Measurements from ENCODE around the gene MOB3A.

DNA sequence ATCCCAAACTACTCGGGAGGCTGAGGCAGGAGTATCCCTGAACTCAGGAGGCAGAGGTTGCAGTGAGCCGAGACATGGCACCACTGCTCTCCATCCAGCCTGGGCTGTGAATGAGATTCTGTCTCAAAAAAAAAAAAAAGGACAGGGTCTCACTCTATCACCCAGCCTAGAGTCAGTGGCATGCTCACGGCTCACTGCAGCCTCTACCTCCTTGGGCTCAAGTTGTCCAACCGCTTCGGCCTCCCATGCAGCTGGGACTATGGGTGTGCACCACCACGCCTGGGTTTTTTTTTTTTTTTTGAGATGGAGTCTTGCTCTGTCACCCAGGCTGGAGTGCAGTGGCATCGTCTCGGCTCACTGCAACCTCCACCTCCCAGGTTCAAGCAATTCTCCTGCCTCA, 59.7 kb downstream of the MOB3A start:
- TF ChIP-seq, protein P1, sequence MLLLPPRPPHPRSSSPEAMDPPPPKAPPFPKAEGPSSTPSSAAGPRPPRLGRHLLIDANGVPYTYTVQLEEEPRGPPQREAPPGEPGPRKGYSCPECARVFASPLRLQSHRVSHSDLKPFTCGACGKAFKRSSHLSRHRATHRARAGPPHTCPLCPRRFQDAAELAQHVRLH (tag by site-specific recombination; IDR thresholded peaks at IDR 0.05), result no peak
- TF ChIP-seq ZNF280D (tag by site-specific recombination; IDR thresholded peaks at IDR 0.05) (no peak), CTCF (tag by site-specific recombination; IDR thresholded peaks at IDR 0.05) (no peak), ZNF704 (tag by site-specific recombination; IDR thresholded peaks at IDR 0.05) (no peak), ZBTB1 (tag by site-specific recombination; IDR thresholded peaks at IDR 0.05) (no peak), ZNF530 (tag by site-specific recombination; IDR thresholded peaks at IDR 0.05; ENCODE audit: low read depth) (no peak)
- TF ChIP-seq, protein P2, sequence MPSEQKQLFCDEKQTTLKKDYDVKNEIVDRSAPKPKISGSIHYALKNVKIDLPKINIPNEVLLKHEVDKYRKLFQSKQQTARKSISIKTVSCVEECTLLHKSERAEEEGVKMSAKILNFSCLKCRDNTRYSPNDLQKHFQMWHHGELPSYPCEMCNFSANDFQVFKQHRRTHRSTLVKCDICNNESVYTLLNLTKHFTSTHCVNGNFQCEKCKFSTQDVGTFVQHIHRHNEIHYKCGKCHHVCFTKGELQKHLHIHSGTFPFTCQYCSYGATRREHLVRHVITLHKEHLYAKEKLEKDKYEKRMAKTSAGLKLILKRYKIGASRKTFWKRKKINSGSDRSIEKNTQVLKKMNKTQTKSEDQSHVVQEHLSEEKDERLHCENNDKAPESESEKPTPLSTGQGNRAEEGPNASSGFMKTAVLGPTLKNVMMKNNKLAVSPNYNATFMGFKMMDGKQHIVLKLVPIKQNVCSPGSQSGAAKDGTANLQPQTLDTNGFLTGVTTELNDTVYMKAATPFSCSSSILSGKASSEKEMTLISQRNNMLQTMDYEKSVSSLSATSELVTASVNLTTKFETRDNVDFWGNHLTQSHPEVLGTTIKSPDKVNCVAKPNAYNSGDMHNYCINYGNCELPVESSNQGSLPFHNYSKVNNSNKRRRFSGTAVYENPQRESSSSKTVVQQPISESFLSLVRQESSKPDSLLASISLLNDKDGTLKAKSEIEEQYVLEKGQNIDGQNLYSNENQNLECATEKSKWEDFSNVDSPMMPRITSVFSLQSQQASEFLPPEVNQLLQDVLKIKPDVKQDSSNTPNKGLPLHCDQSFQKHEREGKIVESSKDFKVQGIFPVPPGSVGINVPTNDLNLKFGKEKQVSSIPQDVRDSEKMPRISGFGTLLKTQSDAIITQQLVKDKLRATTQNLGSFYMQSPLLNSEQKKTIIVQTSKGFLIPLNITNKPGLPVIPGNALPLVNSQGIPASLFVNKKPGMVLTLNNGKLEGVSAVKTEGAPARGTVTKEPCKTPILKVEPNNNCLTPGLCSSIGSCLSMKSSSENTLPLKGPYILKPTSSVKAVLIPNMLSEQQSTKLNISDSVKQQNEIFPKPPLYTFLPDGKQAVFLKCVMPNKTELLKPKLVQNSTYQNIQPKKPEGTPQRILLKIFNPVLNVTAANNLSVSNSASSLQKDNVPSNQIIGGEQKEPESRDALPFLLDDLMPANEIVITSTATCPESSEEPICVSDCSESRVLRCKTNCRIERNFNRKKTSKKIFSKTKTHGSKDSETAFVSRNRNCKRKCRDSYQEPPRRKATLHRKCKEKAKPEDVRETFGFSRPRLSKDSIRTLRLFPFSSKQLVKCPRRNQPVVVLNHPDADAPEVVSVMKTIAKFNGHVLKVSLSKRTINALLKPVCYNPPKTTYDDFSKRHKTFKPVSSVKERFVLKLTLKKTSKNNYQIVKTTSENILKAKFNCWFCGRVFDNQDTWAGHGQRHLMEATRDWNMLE (tag by site-specific recombination; conservative IDR thresholded peaks at IDR 0.05; ENCODE audit: low read depth), result no peak

Measured in HEK293 (cell line).